ENCODE measurements around the gene PGAP1. TPM values are rescaled to one million over a fixed set of nuclear protein-coding genes. Genes with fewer than 3 reads are reported as not detected.

Gene PGAP1
- total and polyA plus RNA-seq, 9 of the 15 experiments (the other 6 are each of a cell fraction or from before 2014, with no cell fraction given) = 0.08 to 0.73 (median 0.52) TPM

DNA sequence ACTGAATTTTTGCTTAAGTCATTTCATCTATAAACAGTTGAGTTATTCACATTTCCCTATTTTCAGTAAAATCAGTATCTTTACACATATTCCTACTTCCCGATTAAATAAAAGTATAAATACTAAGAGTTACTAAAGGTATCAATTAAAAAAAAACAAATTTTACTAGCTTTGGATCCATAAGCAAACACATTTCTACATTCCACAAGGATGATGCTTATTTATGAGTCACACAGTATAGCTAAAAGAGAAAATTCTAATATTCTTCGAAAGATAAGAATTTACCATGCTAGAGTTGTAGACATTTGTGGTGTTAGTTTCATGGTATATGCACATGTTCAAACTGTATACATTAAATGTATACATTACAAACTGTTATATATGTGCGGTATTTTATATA lies 23.7 kb downstream of the PGAP1 start:
- Histone ChIP-seq H3K9ac (ENCODE audit: insufficient read depth in 1 of 2, low read depth in 2 of 2, low read length in 2 of 2) (no peak overlapping the region), H4K20me1 (replicated peaks; ENCODE audit: control insufficient read depth, insufficient read depth, low read length) (no peaks in the 10 kb centered on the region), H3K9me3 (replicated peaks; ENCODE audit: control insufficient read depth, insufficient read depth, low read depth, low read length) (no peaks in the 10 kb centered on the region), H3K27me3 (ENCODE audit: control insufficient read depth in 2 of 2, insufficient read depth in 2 of 2, low read length in 2 of 2) (no peaks in the 10 kb centered on the region), H2AFZ (ENCODE audit: low read depth, low read length) (no peak overlapping the region), H3K36me3 (ENCODE audit: control insufficient read depth, insufficient read depth, low read length) (no peaks in the 10 kb centered on the region), H3K4me1 (replicated peaks in 1 of 2; ENCODE audit: control insufficient read depth in 2 of 2, insufficient read depth in 2 of 2, low read length in 2 of 2) (no peaks in the 10 kb centered on the region), H3K4me3 (no peak overlapping the region), H3K27ac (ENCODE audit: extremely low read depth, low read depth, low read length) (no peak overlapping the region), H3K79me2 (ENCODE audit: control insufficient read depth, insufficient read depth, low read length) (no peaks in the 10 kb centered on the region), H3K9me1 (ENCODE audit: control insufficient read depth, insufficient read depth, low read length) (no peaks in the 10 kb centered on the region), H3K4me2 (ENCODE audit: insufficient read depth, low read length) (no peak overlapping the region)
- ATAC-seq (no peak), DNase-seq (ENCODE audit: extremely low read depth in 1 of 4, low spot score in 3 of 4) (no peak), FAIRE-seq (no peak)
- 11% methylated on average over 3 of the region's 3 CpGs for WGBS (ENCODE audit: insufficient coverage, low coverage, missing lambda C conversion rate)
- BruUV-seq (replicated peaks) = no TSS peak
- in situ Hi-C loops (cut with MboI) = no loop called here
- intact Hi-C loops (cut with micrococcal nuclease) = no loop called here
- CTCF ChIA-PET (ENCODE audit: low intra/inter-chr PET ratio) = no interaction called here
- POLR2A ChIA-PET = no interaction called here
- TF ChIP-seq ATF1 (CRISPR knock-in tag; IDR thresholded peaks at IDR 0.05) (no peak), ATF1 (tag; IDR thresholded peaks at IDR 0.05) (no peak), NFYB (IDR thresholded peaks at IDR 0.05; ENCODE audit: extremely low read depth, insufficient read length) (no peak)
- TF ChIP-seq, protein P1, sequence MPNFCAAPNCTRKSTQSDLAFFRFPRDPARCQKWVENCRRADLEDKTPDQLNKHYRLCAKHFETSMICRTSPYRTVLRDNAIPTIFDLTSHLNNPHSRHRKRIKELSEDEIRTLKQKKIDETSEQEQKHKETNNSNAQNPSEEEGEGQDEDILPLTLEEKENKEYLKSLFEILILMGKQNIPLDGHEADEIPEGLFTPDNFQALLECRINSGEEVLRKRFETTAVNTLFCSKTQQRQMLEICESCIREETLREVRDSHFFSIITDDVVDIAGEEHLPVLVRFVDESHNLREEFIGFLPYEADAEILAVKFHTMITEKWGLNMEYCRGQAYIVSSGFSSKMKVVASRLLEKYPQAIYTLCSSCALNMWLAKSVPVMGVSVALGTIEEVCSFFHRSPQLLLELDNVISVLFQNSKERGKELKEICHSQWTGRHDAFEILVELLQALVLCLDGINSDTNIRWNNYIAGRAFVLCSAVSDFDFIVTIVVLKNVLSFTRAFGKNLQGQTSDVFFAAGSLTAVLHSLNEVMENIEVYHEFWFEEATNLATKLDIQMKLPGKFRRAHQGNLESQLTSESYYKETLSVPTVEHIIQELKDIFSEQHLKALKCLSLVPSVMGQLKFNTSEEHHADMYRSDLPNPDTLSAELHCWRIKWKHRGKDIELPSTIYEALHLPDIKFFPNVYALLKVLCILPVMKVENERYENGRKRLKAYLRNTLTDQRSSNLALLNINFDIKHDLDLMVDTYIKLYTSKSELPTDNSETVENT (CRISPR knock-in tag; IDR thresholded peaks at IDR 0.05) = no peak

DNA sequence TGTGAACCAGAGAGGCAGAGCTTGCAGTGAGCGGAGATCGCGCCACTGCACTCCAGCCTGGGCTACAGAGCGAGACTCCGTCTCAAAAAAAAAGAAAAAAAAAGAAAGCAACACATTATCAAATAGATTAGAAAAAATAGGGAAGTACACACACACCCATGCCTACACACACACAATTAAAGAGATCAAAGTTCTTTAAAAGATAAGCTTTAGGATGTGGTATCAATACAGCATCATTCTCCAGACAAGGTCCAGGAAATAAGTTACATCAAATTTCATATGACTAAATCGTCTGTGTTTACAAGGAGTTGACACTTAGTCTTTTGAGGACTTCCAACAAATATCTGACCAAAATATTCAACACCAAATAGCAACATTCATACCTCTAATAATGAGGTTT lies 25.7 kb downstream of the PGAP1 start:
- intact Hi-C loops (cut with micrococcal nuclease) = no loop called here
- ChIA-PET POLR2A (no interaction called here), CTCF (ENCODE audit: low intra/inter-chr PET ratio) (no interaction called here)
- DNase-seq (ENCODE audit: extremely low read depth in 1 of 4, low spot score in 3 of 4) (no peak), ATAC-seq (no peak), FAIRE-seq (no peak)
- TF ChIP-seq SP2 (IDR thresholded peaks at IDR 0.05; ENCODE audit: extremely low read depth, low read depth, low read length, poor library complexity, severe bottlenecking) = no peak
- no peak for TF ChIP-seq HMGXB4 (CRISPR knock-in tag; IDR thresholded peaks at IDR 0.05)
- TF ChIP-seq GTF2F1 (IDR thresholded peaks at IDR 0.05; ENCODE audit: low read depth, low read length) = no peak
- no peak for TF ChIP-seq POLR2AphosphoS5 (IDR thresholded peaks at IDR 0.05; ENCODE audit: control insufficient read depth, insufficient read depth, low read depth, low read length)
- TF ChIP-seq ATF6 (CRISPR knock-in tag; IDR thresholded peaks at IDR 0.05) = no peak
- TF ChIP-seq NCOA1 (IDR thresholded peaks at IDR 0.05; ENCODE audit: low read depth) = no peak
- TF ChIP-seq TAF7 (tag; IDR thresholded peaks at IDR 0.05) = no peak
- H3K27me3 ChIP-seq (ENCODE audit: control insufficient read depth in 2 of 2, insufficient read depth in 2 of 2, low read length in 2 of 2) = no peaks in the 10 kb centered on the region
- H3K79me2 ChIP-seq (ENCODE audit: control insufficient read depth, insufficient read depth, low read length) = no peaks in the 10 kb centered on the region
- in situ Hi-C loops (cut with MboI) = no loop called here
- H3K4me3 ChIP-seq = no peak overlapping the region
- H3K36me3 ChIP-seq (ENCODE audit: control insufficient read depth, insufficient read depth, low read length) = no peaks in the 10 kb centered on the region
- no peaks in the 10 kb centered on the region for H3K9me1 ChIP-seq (ENCODE audit: control insufficient read depth, insufficient read depth, low read length)
- no peak overlapping the region for H3K4me2 ChIP-seq (ENCODE audit: insufficient read depth, low read length)
- H3K27ac ChIP-seq (ENCODE audit: extremely low read depth, low read depth, low read length) = no peak overlapping the region
- no TSS peak for BruUV-seq (replicated peaks)
- H4K20me1 ChIP-seq (replicated peaks; ENCODE audit: control insufficient read depth, insufficient read depth, low read length) = no peaks in the 10 kb centered on the region
- H2AFZ ChIP-seq (ENCODE audit: low read depth, low read length) = no peak overlapping the region
- H3K9me3 ChIP-seq (replicated peaks; ENCODE audit: control insufficient read depth, insufficient read depth, low read depth, low read length) = no peaks in the 10 kb centered on the region
- no peaks in the 10 kb centered on the region for H3K4me1 ChIP-seq (replicated peaks in 1 of 2; ENCODE audit: control insufficient read depth in 2 of 2, insufficient read depth in 2 of 2, low read length in 2 of 2)
- no peak overlapping the region for H3K9ac ChIP-seq (ENCODE audit: insufficient read depth in 1 of 2, low read depth in 2 of 2, low read length in 2 of 2)
- WGBS (ENCODE audit: insufficient coverage, low coverage, missing lambda C conversion rate) = 0% methylated on average over 1 of the region's 6 CpGs
